ENCODE results near the gene SNTA1.
"Not testable (repeated sequence)": the region's sequence is repeated elsewhere in the genome, so short reads cannot be mapped to it uniquely, and the experiment has no call there.

Gene SNTA1

DNA sequence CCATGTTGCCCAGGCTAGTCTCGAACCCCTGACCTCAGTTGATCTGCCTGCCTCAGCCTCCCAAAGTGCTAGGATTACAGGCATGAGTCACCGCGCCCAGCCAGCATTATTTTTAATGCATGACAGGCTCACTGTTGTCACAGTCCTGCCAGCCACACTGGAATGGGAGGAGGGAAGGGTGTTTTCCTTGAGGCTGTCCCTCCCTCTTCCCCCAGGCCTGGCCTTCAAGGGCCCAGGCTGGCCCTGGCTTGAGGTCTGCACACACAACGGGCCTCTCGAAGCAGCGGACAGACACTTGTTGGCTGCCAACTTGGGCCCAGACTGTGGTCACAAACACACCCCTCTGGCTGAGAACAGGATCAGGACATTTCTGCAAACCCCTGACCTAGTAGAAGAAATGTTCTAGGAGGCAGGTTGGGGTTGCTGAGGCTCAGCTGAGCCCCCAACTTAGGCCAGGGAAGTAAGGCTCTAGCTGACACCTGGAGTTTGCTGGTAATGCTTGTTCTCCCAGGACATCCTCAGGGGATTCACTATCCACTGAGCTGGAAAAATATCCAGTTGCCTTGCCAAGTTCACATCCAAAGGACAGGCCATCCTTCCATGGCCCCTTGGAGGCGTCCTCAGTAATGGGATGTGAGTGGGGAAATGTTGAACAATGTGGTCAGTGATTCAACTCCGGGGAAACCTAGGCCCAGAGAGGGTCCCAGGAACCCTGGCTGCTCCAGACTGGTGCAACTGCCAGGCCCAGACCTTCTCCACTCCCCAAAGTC lies 9.9 kb downstream of the SNTA1 start:
- CTCF ChIA-PET: no interaction called here
- POLR2A ChIA-PET: no interaction called here
- TF ChIP-seq CTCF (IDR thresholded peaks at IDR 0.05; ENCODE audit: control extremely low read depth, extremely low read depth, low read depth, missing control alignments): no peak
- no peak for DNase-seq (ENCODE audit: extremely low spot score)

GRCh38 chr20:33431797-33432381 lies 11.7 kb downstream of the SNTA1 start:
- no peak for DNase-seq (ENCODE audit: extremely low spot score)
- ChIA-PET POLR2A (interaction anchor here (1.0 kb wide), 1 partner anchor 30 kb away, joined by 3 read pairs; the partner anchor contains the start of gene CDK5RAP1), CTCF (interaction anchor here (0.9 to 1.7 kb wide), 5 partner anchors 9 to 288 kb away, joined by 3 to 8 read pairs (median 4); partner anchors contain the start of genes PXMP4 and SNTA1)
- TF ChIP-seq CTCF (IDR thresholded peaks at IDR 0.05; ENCODE audit: control extremely low read depth, extremely low read depth, low read depth, missing control alignments): no peak

DNA sequence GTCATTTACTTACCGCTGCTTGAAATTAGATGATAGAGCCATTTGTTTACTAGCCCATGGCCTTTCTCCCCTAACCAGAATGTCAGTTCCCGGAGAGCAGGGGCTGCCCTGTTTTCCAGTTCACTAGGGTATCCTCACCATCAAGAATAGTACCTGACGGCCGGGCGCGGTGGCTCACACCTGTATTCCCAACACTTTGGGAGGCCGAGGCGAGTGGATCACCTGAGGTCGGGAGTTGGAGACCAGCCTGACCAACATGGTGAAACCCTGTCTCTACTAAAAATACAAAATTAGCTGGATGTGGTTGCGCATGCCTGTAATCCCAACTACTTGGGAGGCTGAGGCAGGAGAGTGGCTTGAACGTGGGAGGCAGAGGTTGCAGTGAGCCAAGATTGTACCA lies 19.7 kb downstream of the SNTA1 start:
- POLR2A ChIA-PET; CTCF ChIA-PET; DNase-seq (ENCODE audit: extremely low spot score): not testable (repeated sequence)

GRCh38 chr20:33423141-33423834 lies 20.3 kb downstream of the SNTA1 start:
- no peak for DNase-seq (ENCODE audit: extremely low spot score)
- ChIA-PET CTCF (no interaction called here), POLR2A (no interaction called here)
- no peak for TF ChIP-seq CTCF (IDR thresholded peaks at IDR 0.05; ENCODE audit: control extremely low read depth, extremely low read depth, low read depth, missing control alignments)

- CTCF ChIA-PET: interaction anchor here (1.1 to 1.8 kb wide), 2 partner anchors 13 kb away, joined by 4 read pairs; no protein-coding TSS in a partner anchor
- POLR2A ChIA-PET: no interaction called here
- TF ChIP-seq CTCF (IDR thresholded peaks at IDR 0.05; ENCODE audit: control extremely low read depth, extremely low read depth, low read depth, missing control alignments): no peak
- no peak for DNase-seq (ENCODE audit: extremely low spot score)
Observed at GRCh38 chr20:33419140-33419974, 24.2 kb downstream of the SNTA1 start.

GRCh38 chr20:33418033-33418432 lies 25.5 kb downstream of the SNTA1 start:
- POLR2A ChIA-PET: interaction anchor here (0.6 kb wide), 1 partner anchor 38 kb away, joined by 8 read pairs; no protein-coding TSS in a partner anchor
- no peak for DNase-seq (ENCODE audit: extremely low spot score)
- no peak for TF ChIP-seq CTCF (IDR thresholded peaks at IDR 0.05; ENCODE audit: control extremely low read depth, extremely low read depth, low read depth, missing control alignments)
- CTCF ChIA-PET: interaction anchor here (1.8 kb wide), 1 partner anchor 12 kb away, joined by 4 read pairs; no protein-coding TSS in a partner anchor
